HCT116 (cell line): Measurements from ENCODE around the gene ZNF438.

Experiments used
- CEBPB ChIP-seq: IDR thresholded peaks from 2 replicates; pipeline ENCODE4 v1.6.1; 2012; ENCODE audit warnings: low read depth
- EZH2 ChIP-seq: fragments of 200-600 bp; sonication (generic); IDR thresholded peaks from 2 replicates; pipeline ENCODE4 v1.6.1; 2017; ENCODE audit warnings: antibody characterized with exemption, mixed run types
- EZH2phosphoT487 ChIP-seq: fragments of 200-600 bp; IDR thresholded peaks from 2 replicates; pipeline ENCODE4 v1.6.1; 2018; ENCODE audit warnings: antibody characterized with exemption, borderline replicate concordance
- JUND ChIP-seq: IDR thresholded peaks from 2 replicates; pipeline ENCODE4 v1.6.1; 2012
- POLR2A ChIP-seq: IDR thresholded peaks from 2 replicates; pipeline ENCODE4 v1.7.0; 2011; ENCODE audit warnings: borderline replicate concordance; ENCODE audit not compliant: insufficient read depth, insufficient read length; ENCODE audit errors: extremely low read depth
- POLR2AphosphoS5 ChIP-seq: IDR thresholded peaks from 2 replicates; pipeline ENCODE4 v1.6.1; 2011; ENCODE audit warnings: mild to moderate bottlenecking, low read depth, low read length, moderate library complexity
- RAD21 ChIP-seq: IDR thresholded peaks from 2 replicates; pipeline ENCODE4 v1.6.1; 2012; ENCODE audit warnings: low read depth, mild to moderate bottlenecking
- SRF ChIP-seq: IDR thresholded peaks from 2 replicates; pipeline ENCODE4 v1.6.1; 2012; ENCODE audit warnings: low read depth
- YY1 ChIP-seq: IDR thresholded peaks from 2 replicates; pipeline ENCODE4 v1.6.1; 2011; ENCODE audit warnings: low read length, low read depth, moderate library complexity, mild to moderate bottlenecking; ENCODE audit not compliant: insufficient replicate concordance; ENCODE audit errors: extremely low read depth
- TF ChIP-seq, protein P1 (sequence below), 3 experiments: fragments of 200-600 bp in 1 of 3; sonication (generic) in 1 of 3; IDR thresholded peaks in 2 of 3; conservative IDR thresholded peaks in 1 of 3; 2 replicates each; pipeline ENCODE4 v1.5.1; 2012 to 2017; ENCODE audit warnings: low read depth in 2 of 3, low read length in 2 of 3, antibody characterized with exemption in 1 of 3, borderline replicate concordance in 1 of 3, control low read depth in 1 of 3, mild to moderate bottlenecking in 1 of 3, mixed read lengths in 1 of 3, mixed run types in 1 of 3, moderate library complexity in 1 of 3; ENCODE audit not compliant: insufficient read depth in 1 of 3
- TF ChIP-seq, protein P2 (sequence below): IDR thresholded peaks from 2 replicates; pipeline ENCODE4 v1.6.1; 2012

DNA sequence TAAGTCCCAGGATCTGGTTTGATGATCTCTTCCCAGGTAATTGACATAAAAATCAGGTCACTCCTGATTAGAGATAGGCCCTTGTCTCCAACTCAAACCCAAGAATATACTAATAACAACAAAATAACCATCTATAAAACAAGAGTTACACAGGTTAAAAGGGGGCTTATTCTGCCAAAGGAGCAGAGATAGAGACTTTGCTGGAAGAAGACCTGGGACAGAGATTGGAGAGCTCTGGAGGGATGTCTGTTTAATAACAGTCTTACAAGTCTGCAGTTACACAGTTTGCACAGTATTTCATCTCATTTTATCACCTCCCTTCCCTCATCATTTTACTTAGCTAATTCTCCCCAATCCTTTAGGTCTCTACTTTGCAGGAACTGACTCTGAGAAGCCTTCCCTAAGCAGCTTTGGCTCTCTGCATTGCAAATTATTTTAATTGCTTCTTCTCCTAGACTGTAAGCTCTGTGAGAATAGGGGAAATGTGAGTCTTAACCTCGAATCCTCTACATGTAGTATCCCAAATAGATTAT, 3.7 kb upstream of the ZNF438 start:
- TF ChIP-seq, protein P1, sequence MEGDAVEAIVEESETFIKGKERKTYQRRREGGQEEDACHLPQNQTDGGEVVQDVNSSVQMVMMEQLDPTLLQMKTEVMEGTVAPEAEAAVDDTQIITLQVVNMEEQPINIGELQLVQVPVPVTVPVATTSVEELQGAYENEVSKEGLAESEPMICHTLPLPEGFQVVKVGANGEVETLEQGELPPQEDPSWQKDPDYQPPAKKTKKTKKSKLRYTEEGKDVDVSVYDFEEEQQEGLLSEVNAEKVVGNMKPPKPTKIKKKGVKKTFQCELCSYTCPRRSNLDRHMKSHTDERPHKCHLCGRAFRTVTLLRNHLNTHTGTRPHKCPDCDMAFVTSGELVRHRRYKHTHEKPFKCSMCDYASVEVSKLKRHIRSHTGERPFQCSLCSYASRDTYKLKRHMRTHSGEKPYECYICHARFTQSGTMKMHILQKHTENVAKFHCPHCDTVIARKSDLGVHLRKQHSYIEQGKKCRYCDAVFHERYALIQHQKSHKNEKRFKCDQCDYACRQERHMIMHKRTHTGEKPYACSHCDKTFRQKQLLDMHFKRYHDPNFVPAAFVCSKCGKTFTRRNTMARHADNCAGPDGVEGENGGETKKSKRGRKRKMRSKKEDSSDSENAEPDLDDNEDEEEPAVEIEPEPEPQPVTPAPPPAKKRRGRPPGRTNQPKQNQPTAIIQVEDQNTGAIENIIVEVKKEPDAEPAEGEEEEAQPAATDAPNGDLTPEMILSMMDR (IDR thresholded peaks at IDR 0.05 in 2 of 3, conservative IDR thresholded peaks at IDR 0.05 in 1 of 3; ENCODE audit: borderline replicate concordance in 1 of 3, insufficient read depth in 1 of 3, low read depth in 2 of 3, low read length in 2 of 3) = no peak
- TF ChIP-seq, protein P2, sequence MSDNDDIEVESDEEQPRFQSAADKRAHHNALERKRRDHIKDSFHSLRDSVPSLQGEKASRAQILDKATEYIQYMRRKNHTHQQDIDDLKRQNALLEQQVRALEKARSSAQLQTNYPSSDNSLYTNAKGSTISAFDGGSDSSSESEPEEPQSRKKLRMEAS = no peak
- TF ChIP-seq POLR2AphosphoS5 (no peak), EZH2phosphoT487 (no peak), POLR2A (no peak), RAD21 (no peak), YY1 (no peak), SRF (no peak), EZH2 (no peak), CEBPB (no peak), JUND (no peak)
